ENCODE data around the gene PPP2R3A. TPM values are rescaled to one million over a fixed set of nuclear protein-coding genes. Genes with fewer than 3 reads are reported as not detected.

The PPP2R3A gene
- total RNA-seq, 1 experiment from 2014 or later = 1.1 TPM

DNA sequence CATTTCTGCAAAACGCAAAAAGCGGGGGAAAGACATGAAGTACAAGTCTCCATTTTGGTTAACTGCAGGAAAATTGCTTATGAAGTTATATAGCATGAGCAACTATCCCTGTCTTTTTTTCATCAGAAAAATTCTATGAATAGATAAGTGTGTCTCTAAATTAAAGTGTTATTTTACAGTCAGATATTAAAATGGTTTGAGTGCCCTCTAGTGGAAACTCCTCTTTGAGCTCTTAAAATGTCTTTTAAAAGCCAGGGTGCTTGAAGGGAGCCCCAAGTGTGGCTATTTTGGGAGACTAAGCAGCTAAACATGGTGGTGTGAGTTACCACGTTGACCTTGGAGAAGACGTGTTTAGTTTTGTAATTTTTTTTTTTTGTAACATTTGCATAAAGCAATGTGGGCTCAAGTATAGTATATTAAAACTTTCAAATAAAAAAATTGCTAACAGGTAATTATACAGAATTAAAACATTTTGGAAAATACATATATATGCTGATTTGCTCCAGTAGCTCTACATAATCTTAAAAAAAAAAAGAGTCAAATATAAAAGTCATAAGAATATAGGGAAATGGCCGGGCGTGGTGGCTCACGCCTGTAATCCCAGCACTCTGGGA lies 77.2 kb downstream of the PPP2R3A start:
- Histone ChIP-seq H3K27me3 (replicated peaks; ENCODE audit: insufficient read depth, low read depth, low read length, poor library complexity) (no peaks in the 10 kb centered on the region), H3K9me3 (ENCODE audit: low read depth, low read length, poor library complexity, severe bottlenecking) (no peaks in the 10 kb centered on the region), H3K27ac (ENCODE audit: low read depth, low read length, poor library complexity, severe bottlenecking) (no peak overlapping the region), H3K36me3 (ENCODE audit: insufficient read depth, low read length, poor library complexity, severe bottlenecking) (no peaks in the 10 kb centered on the region), H3K4me3 (ENCODE audit: low read depth, low read length, poor library complexity, severe bottlenecking) (no peak overlapping the region), H3K4me1 (ENCODE audit: insufficient read depth, low read length, poor library complexity, severe bottlenecking) (no peaks in the 10 kb centered on the region)
- peak; percentile 68 for DNase-seq (ENCODE audit: low spot score)
- BruUV-seq (replicated peaks) = no TSS peak
- intact Hi-C loops (cut with micrococcal nuclease; ENCODE audit: unreplicated experiment) = loop anchor here (2.0 to 5.0 kb wide), 4 partner anchors 125 to 1245 kb away; partner anchors contain the start of gene EPHB1
- POLR2A ChIA-PET (ENCODE audit: low non-redundant PET) = no interaction called here
- TF ChIP-seq, protein P1, sequence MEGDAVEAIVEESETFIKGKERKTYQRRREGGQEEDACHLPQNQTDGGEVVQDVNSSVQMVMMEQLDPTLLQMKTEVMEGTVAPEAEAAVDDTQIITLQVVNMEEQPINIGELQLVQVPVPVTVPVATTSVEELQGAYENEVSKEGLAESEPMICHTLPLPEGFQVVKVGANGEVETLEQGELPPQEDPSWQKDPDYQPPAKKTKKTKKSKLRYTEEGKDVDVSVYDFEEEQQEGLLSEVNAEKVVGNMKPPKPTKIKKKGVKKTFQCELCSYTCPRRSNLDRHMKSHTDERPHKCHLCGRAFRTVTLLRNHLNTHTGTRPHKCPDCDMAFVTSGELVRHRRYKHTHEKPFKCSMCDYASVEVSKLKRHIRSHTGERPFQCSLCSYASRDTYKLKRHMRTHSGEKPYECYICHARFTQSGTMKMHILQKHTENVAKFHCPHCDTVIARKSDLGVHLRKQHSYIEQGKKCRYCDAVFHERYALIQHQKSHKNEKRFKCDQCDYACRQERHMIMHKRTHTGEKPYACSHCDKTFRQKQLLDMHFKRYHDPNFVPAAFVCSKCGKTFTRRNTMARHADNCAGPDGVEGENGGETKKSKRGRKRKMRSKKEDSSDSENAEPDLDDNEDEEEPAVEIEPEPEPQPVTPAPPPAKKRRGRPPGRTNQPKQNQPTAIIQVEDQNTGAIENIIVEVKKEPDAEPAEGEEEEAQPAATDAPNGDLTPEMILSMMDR (conservative IDR thresholded peaks at IDR 0.05; ENCODE audit: low read depth, low read length) = peak; percentile 72
- TF ChIP-seq EZH2 (IDR thresholded peaks at IDR 0.05; ENCODE audit: borderline replicate concordance, low read depth, low read length, poor library complexity, severe bottlenecking) = no peak
- CTCF ChIA-PET = interaction anchor here (0.5 to 1.3 kb wide), 9 partner anchors 48 to 1464 kb away, joined by 3 to 10 read pairs (median 3); partner anchors contain the start of gene EPHB1

DNA sequence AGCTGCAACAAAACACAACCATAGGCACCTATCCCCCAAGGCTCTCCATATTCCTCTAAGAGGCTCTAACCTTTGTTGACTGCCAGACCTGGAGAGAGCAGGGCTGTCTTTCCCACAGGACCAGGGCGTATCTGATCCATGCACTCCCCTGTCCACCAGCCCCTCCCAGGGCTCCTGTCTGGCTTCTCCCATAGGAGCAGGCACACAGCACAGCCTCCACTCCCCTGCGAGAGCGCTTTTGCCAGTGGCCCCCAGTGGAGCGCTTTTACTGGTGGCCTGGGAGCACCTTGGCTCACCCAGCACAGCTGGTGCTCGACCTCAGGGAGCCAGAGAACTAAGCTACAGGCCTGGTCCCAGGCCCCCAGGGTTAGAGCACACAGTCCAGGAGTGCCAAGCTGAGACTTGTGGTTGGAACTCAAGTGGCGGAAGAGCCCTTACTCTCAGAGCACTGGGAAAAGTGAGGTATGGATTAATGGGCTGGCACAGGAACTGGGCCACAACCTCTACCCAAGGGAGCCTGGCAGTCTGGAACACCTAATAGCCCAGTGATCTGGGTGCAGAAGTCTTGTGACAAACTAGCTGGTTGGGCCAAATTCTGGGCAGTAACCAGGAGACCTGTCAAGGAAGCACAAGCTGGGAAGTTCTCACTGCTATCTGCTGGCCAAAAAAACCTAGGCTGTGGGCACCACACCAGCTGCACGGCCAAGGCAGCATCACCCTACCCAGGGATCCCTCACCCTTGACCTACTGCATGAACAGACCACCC lies 79.6 kb downstream of the PPP2R3A start:
- intact Hi-C loops (cut with micrococcal nuclease; ENCODE audit: unreplicated experiment) = loop anchor here (5.0 kb wide), 3 partner anchors 128 to 1248 kb away; partner anchors contain the start of gene EPHB1
- H3K27me3 ChIP-seq (replicated peaks; ENCODE audit: insufficient read depth, low read depth, low read length, poor library complexity) = no peaks in the 10 kb centered on the region
- no peaks in the 10 kb centered on the region for H3K36me3 ChIP-seq (ENCODE audit: insufficient read depth, low read length, poor library complexity, severe bottlenecking)
- no peaks in the 10 kb centered on the region for H3K9me3 ChIP-seq (ENCODE audit: low read depth, low read length, poor library complexity, severe bottlenecking)
- H3K4me1 ChIP-seq (ENCODE audit: insufficient read depth, low read length, poor library complexity, severe bottlenecking) = no peaks in the 10 kb centered on the region
- no peak overlapping the region for H3K27ac ChIP-seq (ENCODE audit: low read depth, low read length, poor library complexity, severe bottlenecking)
- BruUV-seq (replicated peaks) = no TSS peak
- no peak for DNase-seq (ENCODE audit: low spot score)
- no peak overlapping the region for H3K4me3 ChIP-seq (ENCODE audit: low read depth, low read length, poor library complexity, severe bottlenecking)
- TF ChIP-seq EZH2 (IDR thresholded peaks at IDR 0.05; ENCODE audit: borderline replicate concordance, low read depth, low read length, poor library complexity, severe bottlenecking) = no peak
- TF ChIP-seq, protein P1 (conservative IDR thresholded peaks at IDR 0.05; ENCODE audit: low read depth, low read length) = no peak
- CTCF ChIA-PET = no interaction called here
- POLR2A ChIA-PET (ENCODE audit: low non-redundant PET) = no interaction called here

DNA sequence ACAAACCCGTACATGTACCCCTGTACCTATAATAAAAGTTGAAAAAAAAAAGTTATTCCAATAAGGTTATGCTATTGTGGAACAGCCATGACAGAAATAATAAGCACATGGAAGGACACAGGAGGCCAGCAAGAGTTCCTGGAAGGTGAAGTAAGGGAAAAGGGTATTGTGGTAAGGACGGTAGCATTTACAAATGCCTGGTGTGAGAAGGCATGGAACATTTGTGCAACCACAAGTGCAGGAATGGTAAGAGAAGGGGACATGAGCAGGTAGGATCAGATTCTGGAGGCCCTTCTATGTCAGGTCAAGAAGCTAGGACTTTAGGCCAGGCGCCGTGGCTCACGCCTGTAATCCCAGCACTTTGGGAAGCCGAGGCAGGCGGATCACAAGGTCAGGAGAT lies 82.5 kb downstream of the PPP2R3A start:
- no TSS peak for BruUV-seq (replicated peaks)
- H3K27me3 ChIP-seq (replicated peaks; ENCODE audit: insufficient read depth, low read depth, low read length, poor library complexity) = no peaks in the 10 kb centered on the region
- CTCF ChIA-PET = no interaction called here

More for the DNA sequence above, 82.5 kb downstream of the PPP2R3A start:
- intact Hi-C loops (cut with micrococcal nuclease; ENCODE audit: unreplicated experiment) = no loop called here
- no peaks in the 10 kb centered on the region for H3K4me1 ChIP-seq (ENCODE audit: insufficient read depth, low read length, poor library complexity, severe bottlenecking)
- H3K27ac ChIP-seq (ENCODE audit: low read depth, low read length, poor library complexity, severe bottlenecking) = no peak overlapping the region
- H3K9me3 ChIP-seq (ENCODE audit: low read depth, low read length, poor library complexity, severe bottlenecking) = no peaks in the 10 kb centered on the region
- no peak overlapping the region for H3K4me3 ChIP-seq (ENCODE audit: low read depth, low read length, poor library complexity, severe bottlenecking)
- TF ChIP-seq EZH2 (IDR thresholded peaks at IDR 0.05; ENCODE audit: borderline replicate concordance, low read depth, low read length, poor library complexity, severe bottlenecking) = no peak
- TF ChIP-seq, protein P1 (conservative IDR thresholded peaks at IDR 0.05; ENCODE audit: low read depth, low read length) = no peak
- no peaks in the 10 kb centered on the region for H3K36me3 ChIP-seq (ENCODE audit: insufficient read depth, low read length, poor library complexity, severe bottlenecking)
- POLR2A ChIA-PET (ENCODE audit: low non-redundant PET) = no interaction called here
- DNase-seq (ENCODE audit: low spot score) = no peak

Measured in A673 (cell line).